PFSK-1 (cell line): ENCODE measurements around the gene TRMT10A.

ENCODE experiments used
- POLR2AphosphoS5 ChIP-seq: IDR thresholded peaks from 2 replicates; pipeline ENCODE4 v1.6.1; 2012; ENCODE audit warnings: low read depth, mild to moderate bottlenecking, control low read depth, low read length, moderate library complexity
- TAF1 ChIP-seq: IDR thresholded peaks from 2 replicates; pipeline ENCODE4 v1.6.1; 2012; ENCODE audit warnings: low read length, control low read depth, borderline replicate concordance; ENCODE audit not compliant: insufficient read depth

DNA sequence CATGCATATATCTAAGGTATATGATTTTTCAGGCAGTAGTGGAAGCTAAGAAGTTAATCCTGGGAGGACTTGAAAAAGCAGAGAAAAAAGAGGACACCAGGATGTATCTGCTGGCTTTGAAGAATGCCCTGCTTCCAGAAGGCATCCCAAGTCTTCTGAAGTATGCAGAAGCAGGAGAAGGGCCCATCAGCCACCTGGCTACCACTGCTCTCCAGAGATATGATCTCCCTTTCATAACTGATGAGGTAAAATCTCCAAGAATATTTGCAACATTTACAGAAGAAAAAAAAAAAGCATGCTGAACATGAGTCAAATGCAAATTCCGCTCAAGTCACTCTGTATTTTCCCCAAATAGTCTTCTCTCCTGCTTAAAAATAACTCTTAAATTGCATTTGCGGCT is 42.9 kb upstream of the TRMT10A start:
- TF ChIP-seq TAF1 (no peak), POLR2AphosphoS5 (no peak)
